AML-193 (cell line): Measurements from ENCODE around the gene ADAMTS14.
"Not testable (repeated sequence)": the region's sequence is repeated elsewhere in the genome, so short reads cannot be mapped to it uniquely, and the experiment has no call there.

Experiments
- DNase-seq, 2 experiments: peaks; one replicate each; lab custom pipeline; 2025; lab: John Stamatoyannopoulos, UW

The ADAMTS14 gene

GRCh38 chr10:70752571-70752970, 80.3 kb downstream of the ADAMTS14 start:
- no peak for DNase-seq

GRCh38 chr10:70753026-70753663, 80.8 kb downstream of the ADAMTS14 start:
- no peak for DNase-seq

GRCh38 chr10:70753841-70754621, 81.7 kb downstream of the ADAMTS14 start:
- no peak for DNase-seq

GRCh38 chr10:70756700-70757360, 84.5 kb downstream of the ADAMTS14 start:
- DNase-seq: no peak

- no peak for DNase-seq
Observed at GRCh38 chr10:70757856-70758255, 85.5 kb downstream of the ADAMTS14 start.

GRCh38 chr10:70758757-70759514, 86.6 kb downstream of the ADAMTS14 start:
- peak; percentile 17 to 43 for DNase-seq

GRCh38 chr10:70759781-70760180, 87.5 kb downstream of the ADAMTS14 start:
- no peak for DNase-seq

GRCh38 chr10:70760271-70760787, 88.0 kb downstream of the ADAMTS14 start:
- DNase-seq: no peak

- no peak for DNase-seq
Observed at GRCh38 chr10:70761031-70761601, 88.8 kb downstream of the ADAMTS14 start.

GRCh38 chr10:70761727-70762350, 89.5 kb downstream of the ADAMTS14 start:
- DNase-seq: no peak

GRCh38 chr10:70762441-70763175, 90.3 kb downstream of the ADAMTS14 start:
- DNase-seq: no peak

- DNase-seq: no peak
Observed at GRCh38 chr10:70763567-70763966, 91.3 kb downstream of the ADAMTS14 start.

GRCh38 chr10:70765794-70766594, 93.7 kb downstream of the ADAMTS14 start:
- no peak for DNase-seq

- not testable (repeated sequence) for DNase-seq
Observed at GRCh38 chr10:70768026-70768685, 95.8 kb downstream of the ADAMTS14 start.

- no peak for DNase-seq
Observed at GRCh38 chr10:70769121-70769520, 96.8 kb downstream of the ADAMTS14 start.

GRCh38 chr10:70770001-70770400, 97.7 kb downstream of the ADAMTS14 start:
- no peak for DNase-seq

GRCh38 chr10:70770516-70770915, 98.2 kb downstream of the ADAMTS14 start:
- not testable (repeated sequence) for DNase-seq

GRCh38 chr10:70771311-70772194, 99.2 kb downstream of the ADAMTS14 start:
- DNase-seq: no peak
